Ishikawa (cell line): ENCODE measurements around the gene AP1S3.

Experiments
- CEBPB ChIP-seq: IDR thresholded peaks from 2 replicates; pipeline ENCODE4 v1.6.1; 2012
- CREB1 ChIP-seq: IDR thresholded peaks from 2 replicates; pipeline ENCODE4 v1.6.1; 2012; ENCODE audit warnings: low read depth
- EGR1 ChIP-seq: IDR thresholded peaks from 2 replicates; pipeline ENCODE4 v1.6.1; 2012
- EP300 ChIP-seq: IDR thresholded peaks from 2 replicates; pipeline ENCODE4 v1.6.1; 2012; ENCODE audit warnings: borderline replicate concordance
- FOXM1 ChIP-seq: IDR thresholded peaks from 2 replicates; pipeline ENCODE4 v1.6.1; 2012; ENCODE audit warnings: low read depth, borderline replicate concordance
- NFIC ChIP-seq: IDR thresholded peaks from 2 replicates; pipeline ENCODE4 v1.6.1; 2012
- RAD21 ChIP-seq: IDR thresholded peaks from 2 replicates; pipeline ENCODE4 v1.6.1; 2012; ENCODE audit warnings: low read depth
- REST ChIP-seq: IDR thresholded peaks from 2 replicates; pipeline ENCODE4 v1.6.1; 2012; ENCODE audit warnings: low read depth, mild to moderate bottlenecking
- TAF1 ChIP-seq: IDR thresholded peaks from 2 replicates; pipeline ENCODE4 v1.6.1; 2012; ENCODE audit warnings: low read depth, mild to moderate bottlenecking
- TCF12 ChIP-seq: IDR thresholded peaks from 2 replicates; pipeline ENCODE4 v1.6.1; 2012; ENCODE audit warnings: low read depth
- TEAD4 ChIP-seq: IDR thresholded peaks from 2 replicates; pipeline ENCODE4 v1.6.1; 2012
- USF1 ChIP-seq: IDR thresholded peaks from 2 replicates; pipeline ENCODE4 v1.6.1; 2012
- YY1 ChIP-seq: IDR thresholded peaks from 2 replicates; pipeline ENCODE4 v1.6.1; 2012; ENCODE audit warnings: low read depth
- ZBTB7A ChIP-seq: IDR thresholded peaks from 2 replicates; pipeline ENCODE4 v1.6.1; 2012; ENCODE audit warnings: low read depth

- TF ChIP-seq YY1 (no peak), RAD21 (no peak), TAF1 (no peak), ZBTB7A (no peak), CREB1 (no peak), REST (no peak), TEAD4 (no peak), EP300 (no peak), CEBPB (peak; percentile 37; the same call in 1 of the 2 replicates), TCF12 (no peak), USF1 (no peak), EGR1 (no peak), NFIC (no peak), FOXM1 (no peak)
Measured at GRCh38 chr2:223759569-223760430, 77.6 kb downstream of the AP1S3 start.
